ENCODE data around the gene RC3H2. TPM values are rescaled to one million over a fixed set of nuclear protein-coding genes. Genes with fewer than 3 reads are reported as not detected.

The RC3H2 gene
- total and polyA plus RNA-seq, 2 donors (not counting 3 experiments of a cell fraction or from before 2014, with no cell fraction given), result 25.3 to 63.0 TPM

- Histone ChIP-seq H3K27me3 (ENCODE audit: control insufficient read depth in 2 of 2, insufficient read depth in 2 of 2, low read length in 2 of 2) (no peaks in the 10 kb centered on the region), H3K79me2 (ENCODE audit: control insufficient read depth, insufficient read depth, low read length) (peaks cover 85% of the 10 kb centered on the region), H3K27ac (ENCODE audit: insufficient read depth, low read depth, low read length) (peak overlapping the region; percentile 32), H3K9me1 (replicated peaks; ENCODE audit: control insufficient read depth, extremely low read depth, insufficient read depth, low read length) (no peaks in the 10 kb centered on the region), H3K9ac (replicated peaks; ENCODE audit: extremely low read depth, insufficient read depth, low read length) (peak overlapping the region; percentile 51), H3K4me2 (ENCODE audit: insufficient read depth, low read length) (peak overlapping the region; percentile 96), H2AFZ (ENCODE audit: low read depth, low read length) (no peak overlapping the region), H3K36me3 (ENCODE audit: control insufficient read depth in 2 of 2, extremely low read depth in 1 of 2, insufficient read depth in 2 of 2, low read length in 2 of 2) (peaks cover 0 to 5% of the 10 kb centered on the region in 2 experiments), H3K4me3 (replicated peaks in 1 of 3; ENCODE audit: insufficient read depth in 1 of 3, low read depth in 1 of 3, low read length in 3 of 3) (peak overlapping the region in 2 of 3 experiments; percentile 23 to 51), H3K4me1 (ENCODE audit: control insufficient read depth, extremely low read depth, insufficient read depth, low read length) (peaks cover 21% of the 10 kb centered on the region), H3K9me3 (replicated peaks; ENCODE audit: control insufficient read depth, insufficient read depth, low read length) (no peaks in the 10 kb centered on the region), H4K20me1 (replicated peaks; ENCODE audit: control insufficient read depth, extremely low read depth, insufficient read depth, low read length) (no peaks in the 10 kb centered on the region)
- dilution Hi-C loops (cut with MboI; ENCODE audit: extremely low pct_ligation_motif_present, low sequenced_read_pairs) (no loop called here), intact Hi-C loops (cut with micrococcal nuclease) (loop anchor here (5.0 kb wide), 1 partner anchor 452 kb away; no protein-coding TSS in a partner anchor)
- CTCF ChIA-PET, result interaction anchor here (0.7 to 2.1 kb wide), 8 partner anchors 13 to 449 kb away, joined by 3 to 19 read pairs (median 4); partner anchors contain the start of genes ZBTB26 and ZBTB6
- peak; percentile 15 for FAIRE-seq
- BruUV-seq (replicated peaks), result no TSS peak
- POLR2A ChIA-PET, result interaction anchor here (0.7 kb wide), 1 partner anchor 43 kb away, joined by 5 read pairs; no protein-coding TSS in a partner anchor
- TF ChIP-seq JUN (IDR thresholded peaks at IDR 0.05; ENCODE audit: borderline replicate concordance, insufficient read depth, insufficient read length, low read depth) (no peak), FOS (IDR thresholded peaks at IDR 0.05; ENCODE audit: borderline replicate concordance, insufficient read depth, low read length) (peak; percentile 7)
- DNase-seq (ENCODE audit: low read depth, low spot score), result peak; percentile 61
Measured at GRCh38 chr9:122900791-122901190, 4.4 kb downstream of the RC3H2 start.

- FAIRE-seq, result no peak
- peaks cover 21% of the 10 kb centered on the region for H3K4me1 ChIP-seq (ENCODE audit: control insufficient read depth, extremely low read depth, insufficient read depth, low read length)
- no peak overlapping the region for H3K4me3 ChIP-seq (replicated peaks in 1 of 3; ENCODE audit: insufficient read depth in 1 of 3, low read depth in 1 of 3, low read length in 3 of 3)
- dilution Hi-C loops (cut with MboI; ENCODE audit: extremely low pct_ligation_motif_present, low sequenced_read_pairs) (no loop called here), intact Hi-C loops (cut with micrococcal nuclease) (no loop called here)
- H3K27ac ChIP-seq (ENCODE audit: insufficient read depth, low read depth, low read length), result no peak overlapping the region
- H3K79me2 ChIP-seq (ENCODE audit: control insufficient read depth, insufficient read depth, low read length), result peaks cover 85% of the 10 kb centered on the region
- no peaks in the 10 kb centered on the region for H4K20me1 ChIP-seq (replicated peaks; ENCODE audit: control insufficient read depth, extremely low read depth, insufficient read depth, low read length)
- peaks cover 5 to 10% of the 10 kb centered on the region in 2 experiments for H3K36me3 ChIP-seq (ENCODE audit: control insufficient read depth in 2 of 2, extremely low read depth in 1 of 2, insufficient read depth in 2 of 2, low read length in 2 of 2)
- DNase-seq (ENCODE audit: low read depth, low spot score), result no peak
- TF ChIP-seq POLR2A (IDR thresholded peaks at IDR 0.05; ENCODE audit: low read depth, low read length), result no peak
- no peak for TF ChIP-seq GATA2 (IDR thresholded peaks at IDR 0.05; ENCODE audit: insufficient read depth, insufficient read length, low read depth, low read length)
- no peak for TF ChIP-seq MYC (IDR thresholded peaks at IDR 0.05; ENCODE audit: low read depth, low read length)
- TF ChIP-seq EZH2 (IDR thresholded peaks at IDR 0.05; ENCODE audit: borderline replicate concordance, low read depth, low read length, severe bottlenecking), result no peak
- no peak for TF ChIP-seq MAX (IDR thresholded peaks at IDR 0.05; ENCODE audit: insufficient read depth, insufficient read length)
- no peak for TF ChIP-seq FOS (IDR thresholded peaks at IDR 0.05; ENCODE audit: borderline replicate concordance, insufficient read depth, low read length)
- TF ChIP-seq CTCF (IDR thresholded peaks at IDR 0.05; ENCODE audit: extremely low read depth in 1 of 2, insufficient read depth in 1 of 2, low read depth in 1 of 2, low read length in 2 of 2), result no peak
- no peak for TF ChIP-seq JUN (IDR thresholded peaks at IDR 0.05; ENCODE audit: borderline replicate concordance, insufficient read depth, insufficient read length, low read depth)
- TF ChIP-seq POLR2AphosphoS5 (IDR thresholded peaks at IDR 0.05; ENCODE audit: insufficient read depth, low read depth, low read length), result no peak
- no peak overlapping the region for H3K9ac ChIP-seq (replicated peaks; ENCODE audit: extremely low read depth, insufficient read depth, low read length)
- H3K4me2 ChIP-seq (ENCODE audit: insufficient read depth, low read length), result no peak overlapping the region
- no peaks in the 10 kb centered on the region for H3K27me3 ChIP-seq (ENCODE audit: control insufficient read depth in 2 of 2, insufficient read depth in 2 of 2, low read length in 2 of 2)
- ChIA-PET POLR2A (no interaction called here), CTCF (interaction anchor here (0.7 to 1.7 kb wide), 4 partner anchors 33 to 93 kb away, joined by 3 to 7 read pairs (median 3); partner anchors contain the start of gene ZBTB26)
- no peaks in the 10 kb centered on the region for H3K9me3 ChIP-seq (replicated peaks; ENCODE audit: control insufficient read depth, insufficient read depth, low read length)
- no peak overlapping the region for H2AFZ ChIP-seq (ENCODE audit: low read depth, low read length)
- BruUV-seq (replicated peaks), result no TSS peak
- no peaks in the 10 kb centered on the region for H3K9me1 ChIP-seq (replicated peaks; ENCODE audit: control insufficient read depth, extremely low read depth, insufficient read depth, low read length)
Measured at GRCh38 chr9:122897969-122898368, 7.2 kb downstream of the RC3H2 start.

All from endothelial cell of umbilical vein (primary cell).